Ishikawa (cell line): ENCODE data around the gene RAB43.

ENCODE experiments used
- CEBPB ChIP-seq: IDR thresholded peaks from 2 replicates; pipeline ENCODE4 v1.6.1; 2012
- EP300 ChIP-seq: IDR thresholded peaks from 2 replicates; pipeline ENCODE4 v1.6.1; 2012; ENCODE audit warnings: borderline replicate concordance
- FOXM1 ChIP-seq: IDR thresholded peaks from 2 replicates; pipeline ENCODE4 v1.6.1; 2012; ENCODE audit warnings: low read depth, borderline replicate concordance
- MAX ChIP-seq: IDR thresholded peaks from 2 replicates; pipeline ENCODE4 v1.6.1; 2012
- NFIC ChIP-seq: IDR thresholded peaks from 2 replicates; pipeline ENCODE4 v1.6.1; 2012
- RAD21 ChIP-seq: IDR thresholded peaks from 2 replicates; pipeline ENCODE4 v1.6.1; 2012; ENCODE audit warnings: low read depth
- TAF1 ChIP-seq: IDR thresholded peaks from 2 replicates; pipeline ENCODE4 v1.6.1; 2012; ENCODE audit warnings: low read depth, mild to moderate bottlenecking
- USF1 ChIP-seq: IDR thresholded peaks from 2 replicates; pipeline ENCODE4 v1.6.1; 2012
- YY1 ChIP-seq: IDR thresholded peaks from 2 replicates; pipeline ENCODE4 v1.6.1; 2012; ENCODE audit warnings: low read depth
- TF ChIP-seq, protein P1 (sequence below): IDR thresholded peaks from 2 replicates; pipeline ENCODE4 v1.6.1; 2012; ENCODE audit warnings: low read depth, mild to moderate bottlenecking

- TF ChIP-seq YY1 (no peak), EP300 (no peak), CEBPB (no peak), MAX (no peak), NFIC (no peak), FOXM1 (no peak), TAF1 (no peak), RAD21 (no peak), USF1 (no peak)
- TF ChIP-seq, protein P1, sequence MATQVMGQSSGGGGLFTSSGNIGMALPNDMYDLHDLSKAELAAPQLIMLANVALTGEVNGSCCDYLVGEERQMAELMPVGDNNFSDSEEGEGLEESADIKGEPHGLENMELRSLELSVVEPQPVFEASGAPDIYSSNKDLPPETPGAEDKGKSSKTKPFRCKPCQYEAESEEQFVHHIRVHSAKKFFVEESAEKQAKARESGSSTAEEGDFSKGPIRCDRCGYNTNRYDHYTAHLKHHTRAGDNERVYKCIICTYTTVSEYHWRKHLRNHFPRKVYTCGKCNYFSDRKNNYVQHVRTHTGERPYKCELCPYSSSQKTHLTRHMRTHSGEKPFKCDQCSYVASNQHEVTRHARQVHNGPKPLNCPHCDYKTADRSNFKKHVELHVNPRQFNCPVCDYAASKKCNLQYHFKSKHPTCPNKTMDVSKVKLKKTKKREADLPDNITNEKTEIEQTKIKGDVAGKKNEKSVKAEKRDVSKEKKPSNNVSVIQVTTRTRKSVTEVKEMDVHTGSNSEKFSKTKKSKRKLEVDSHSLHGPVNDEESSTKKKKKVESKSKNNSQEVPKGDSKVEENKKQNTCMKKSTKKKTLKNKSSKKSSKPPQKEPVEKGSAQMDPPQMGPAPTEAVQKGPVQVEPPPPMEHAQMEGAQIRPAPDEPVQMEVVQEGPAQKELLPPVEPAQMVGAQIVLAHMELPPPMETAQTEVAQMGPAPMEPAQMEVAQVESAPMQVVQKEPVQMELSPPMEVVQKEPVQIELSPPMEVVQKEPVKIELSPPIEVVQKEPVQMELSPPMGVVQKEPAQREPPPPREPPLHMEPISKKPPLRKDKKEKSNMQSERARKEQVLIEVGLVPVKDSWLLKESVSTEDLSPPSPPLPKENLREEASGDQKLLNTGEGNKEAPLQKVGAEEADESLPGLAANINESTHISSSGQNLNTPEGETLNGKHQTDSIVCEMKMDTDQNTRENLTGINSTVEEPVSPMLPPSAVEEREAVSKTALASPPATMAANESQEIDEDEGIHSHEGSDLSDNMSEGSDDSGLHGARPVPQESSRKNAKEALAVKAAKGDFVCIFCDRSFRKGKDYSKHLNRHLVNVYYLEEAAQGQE, result no peak
Measured at GRCh38 chr3:129040579-129041300, 80.9 kb downstream of the RAB43 start.
